ENCODE measurements around the gene CCDC57.
A peak's percentile ranks its signal among the peaks of the same experiment; 100 is the strongest.

CCDC57 gene

DNA sequence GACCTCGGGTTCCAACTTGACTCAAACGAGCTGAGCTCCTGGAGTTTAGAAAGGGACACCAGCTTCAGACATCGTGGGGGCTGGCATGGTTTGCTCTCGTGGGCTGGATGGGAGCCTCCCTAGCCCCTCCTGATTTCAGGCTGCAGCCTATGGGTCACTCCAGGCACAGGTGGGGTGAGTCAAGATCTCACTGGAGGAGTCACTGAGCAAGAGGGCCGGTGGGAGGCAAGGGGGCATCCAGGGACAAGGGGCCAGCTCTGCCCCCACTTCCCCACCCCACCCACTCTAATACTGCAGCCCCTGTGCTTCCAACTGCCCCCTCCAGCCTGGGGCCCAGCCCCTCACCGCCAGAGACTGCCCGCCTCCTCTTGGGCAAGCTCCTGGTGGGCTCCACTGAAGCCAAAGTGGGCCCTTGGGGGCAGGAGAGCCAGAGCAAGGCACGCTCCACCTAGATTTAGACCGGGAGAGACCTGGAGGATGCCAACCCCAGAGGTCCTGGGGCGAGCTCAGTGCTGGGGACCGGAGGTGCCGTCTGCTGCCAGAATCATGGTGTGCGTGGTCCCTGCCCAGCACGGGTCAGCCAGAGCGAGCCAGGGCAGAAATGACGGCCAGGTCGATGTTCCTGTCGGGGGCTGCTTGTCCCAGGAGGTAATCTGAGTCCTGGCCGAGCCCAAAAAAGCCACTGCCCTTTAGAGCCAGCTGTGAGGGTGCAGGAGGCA lies 22.6 kb upstream of the CCDC57 start:
- no peak for DNase-seq

DNA sequence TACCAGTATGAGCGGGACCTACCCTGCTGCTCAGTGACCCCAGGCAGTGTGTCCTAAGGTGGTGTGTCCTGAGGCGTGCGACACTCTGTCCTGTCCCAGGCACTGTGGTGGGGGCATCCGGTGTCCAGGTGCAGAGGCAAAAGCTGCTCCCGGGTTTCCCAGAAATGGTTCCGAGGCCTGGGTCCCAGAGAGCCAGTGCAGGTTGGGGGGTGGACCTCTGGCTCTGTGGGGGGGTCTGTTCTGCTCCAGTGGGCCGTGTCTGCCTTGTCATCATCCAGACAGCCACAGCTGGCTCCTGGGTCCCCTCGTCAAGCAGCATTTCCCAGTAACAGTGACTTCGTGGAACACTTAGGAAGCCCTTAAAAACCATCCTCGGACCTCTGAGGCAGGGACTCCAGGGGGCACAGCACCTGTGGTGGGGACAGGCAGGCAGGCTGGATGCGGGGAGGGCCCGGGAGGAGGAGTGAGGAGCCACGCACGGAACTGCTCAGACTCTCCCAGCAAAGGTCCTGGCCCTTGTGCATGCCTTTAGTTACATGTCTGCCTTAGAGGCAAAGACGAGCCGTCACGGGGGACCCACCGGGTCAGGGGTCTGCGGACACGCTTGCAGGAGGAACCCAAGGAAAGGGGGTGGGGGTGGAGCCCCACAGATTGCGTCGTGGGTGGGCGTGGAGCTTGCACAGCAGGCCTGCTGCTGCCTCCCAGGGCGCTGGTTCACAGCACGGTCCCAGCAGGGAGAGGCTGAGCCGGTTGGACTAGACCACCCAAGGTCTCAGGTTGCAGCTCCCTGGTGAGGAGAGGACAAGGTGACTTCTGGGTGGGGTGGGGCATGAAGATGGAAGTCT lies 21.8 kb upstream of the CCDC57 start:
- DNase-seq, result no peak

DNA sequence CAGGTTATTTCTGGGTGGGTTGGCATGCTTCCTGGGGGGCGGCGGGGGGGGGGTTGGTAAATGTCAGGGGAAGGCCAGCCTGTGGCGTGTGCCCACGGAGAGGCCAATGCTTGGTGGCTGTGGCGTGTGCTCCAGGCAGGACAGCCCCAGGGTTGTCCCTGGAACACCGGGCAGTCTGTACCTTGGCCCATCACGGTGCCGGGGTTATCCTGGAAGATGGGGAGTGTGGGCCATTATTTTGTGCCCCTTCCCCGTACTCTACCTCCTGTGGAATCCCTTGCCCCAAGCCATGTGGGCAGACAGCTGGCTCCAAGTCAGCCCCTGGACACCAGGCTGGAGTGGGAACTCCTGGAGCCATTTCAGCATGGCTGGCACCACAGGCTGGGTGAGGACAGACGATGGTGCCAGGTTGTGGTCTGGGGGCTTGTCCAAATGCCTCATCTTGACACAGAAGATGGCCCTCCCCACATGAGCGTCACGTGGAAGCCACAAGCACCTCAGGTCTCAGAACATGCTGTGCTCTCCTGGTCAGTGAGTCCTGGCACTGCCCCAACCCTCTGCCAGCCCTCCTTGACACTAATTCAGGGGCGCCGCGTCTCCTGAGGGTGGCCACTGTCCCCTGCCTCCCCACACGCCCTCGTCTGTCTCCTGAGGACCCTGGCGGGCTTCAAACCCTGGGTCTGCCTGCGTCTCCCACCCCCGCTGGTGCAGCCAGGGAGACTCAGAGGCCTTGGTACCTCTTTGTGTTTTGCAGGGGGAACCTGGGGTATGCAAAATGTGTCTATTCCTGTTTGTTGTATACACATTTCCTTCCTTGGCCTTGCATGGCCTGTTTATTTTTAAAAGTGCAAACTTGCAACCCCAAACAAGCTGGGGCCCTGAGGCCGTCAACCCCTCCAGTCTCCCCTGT lies 20.5 kb upstream of the CCDC57 start:
- DNase-seq, result no peak

GRCh38 chr17:82232322-82232820 lies 19.7 kb upstream of the CCDC57 start:
- DNase-seq, result no peak

GRCh38 chr17:82231562-82232321 lies 19.1 kb upstream of the CCDC57 start:
- DNase-seq, result no peak

GRCh38 chr17:82231312-82231561 lies 18.6 kb upstream of the CCDC57 start:
- peak; percentile 77 for DNase-seq

GRCh38 chr17:82230609-82231311 lies 18.1 kb upstream of the CCDC57 start:
- peak; percentile 89 for DNase-seq

DNA sequence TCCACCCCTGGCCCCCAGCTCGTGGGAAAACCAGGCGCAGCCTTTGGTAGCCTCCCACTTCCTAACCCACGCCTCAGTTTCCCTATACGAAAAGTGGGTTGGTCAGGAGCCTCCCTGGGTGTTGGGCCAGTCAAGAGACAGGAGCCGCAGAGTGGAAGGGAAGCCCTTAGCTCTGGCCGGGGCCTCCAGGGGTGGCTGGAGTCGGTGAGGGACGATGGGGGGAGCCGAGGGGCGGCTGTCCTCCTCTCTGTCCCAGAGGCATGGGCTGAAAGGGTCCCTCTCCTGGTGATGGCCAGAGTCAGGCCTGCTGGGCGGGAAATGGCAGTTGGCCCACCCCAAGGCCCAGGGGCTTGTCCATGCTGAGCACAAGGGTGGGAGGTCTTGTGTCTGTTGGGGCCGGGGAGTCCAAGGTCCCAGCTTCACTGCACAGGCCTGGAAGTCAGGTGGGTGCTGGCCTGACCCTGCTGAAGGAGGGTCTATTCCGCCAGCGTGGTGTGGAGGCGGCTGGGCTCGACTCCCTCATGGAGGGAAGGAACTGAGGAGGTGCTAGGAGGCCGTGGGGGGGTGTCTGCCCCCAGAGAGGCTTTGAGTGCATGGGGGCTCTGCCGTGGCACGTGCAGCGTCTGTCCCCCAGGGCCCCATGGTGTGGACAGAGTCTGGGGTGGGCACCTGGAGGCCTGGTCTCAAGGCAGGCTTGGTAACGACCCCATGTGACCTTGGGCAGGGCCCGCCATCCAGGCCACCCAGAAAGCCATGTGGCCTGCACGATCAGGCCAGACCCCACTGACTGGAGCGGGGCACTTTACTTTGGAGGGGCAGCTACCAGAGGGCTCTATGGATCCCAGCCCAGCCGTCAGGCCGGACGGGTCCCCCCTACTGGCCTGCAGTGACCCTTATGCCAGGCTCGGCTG lies 17.3 kb upstream of the CCDC57 start:
- DNase-seq, result no peak

DNA sequence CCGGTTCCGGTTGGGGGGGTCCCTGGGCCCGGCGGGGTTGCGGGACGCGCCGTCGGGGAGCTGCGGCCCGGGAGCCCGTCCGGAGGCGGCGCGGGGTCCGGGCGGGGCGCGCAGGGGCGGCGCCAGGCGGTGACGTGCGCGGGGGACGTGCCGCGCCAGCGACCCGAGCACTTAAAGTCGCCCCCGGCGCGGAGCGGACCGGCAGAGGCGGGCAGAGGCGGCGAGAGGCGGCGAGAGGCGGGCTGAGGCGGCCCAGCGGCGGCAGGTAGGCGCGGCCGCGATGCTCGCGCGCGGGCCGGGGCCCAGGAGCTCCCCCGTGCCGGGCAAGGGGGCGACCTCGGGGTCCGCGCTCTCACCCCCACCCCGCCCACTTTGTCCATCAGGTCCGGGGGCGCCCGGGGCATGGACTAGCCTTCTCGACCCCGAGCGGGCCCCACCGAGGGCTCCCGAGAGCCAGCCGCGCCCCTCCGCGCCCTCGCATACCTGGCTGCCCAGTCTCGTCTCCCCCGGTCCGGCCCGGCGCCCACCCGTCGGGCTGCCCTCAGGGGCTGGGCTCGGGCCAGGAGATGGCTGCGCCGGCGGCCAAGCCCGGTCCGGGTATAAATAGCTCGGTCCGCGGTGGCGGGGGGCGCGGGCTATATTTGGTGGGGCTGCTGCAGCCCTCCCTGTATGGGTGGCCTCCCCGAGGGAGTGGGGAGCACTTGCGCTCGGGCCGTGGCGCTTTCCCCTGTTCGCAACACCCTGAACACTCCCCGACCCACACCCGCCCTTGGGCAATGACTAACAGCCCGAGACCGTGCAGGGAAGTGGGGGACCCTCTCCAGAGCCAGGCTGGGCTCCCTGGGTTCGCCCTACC lies 16.4 kb upstream of the CCDC57 start, which contains the start of gene SLC16A3:
TSS of gene SLC16A3 (plus strand) at position 201 of the 856 bp plus-strand sequence. CDS start 6,967 bp downstream, outside the sequence.
- no peak for DNase-seq

DNA sequence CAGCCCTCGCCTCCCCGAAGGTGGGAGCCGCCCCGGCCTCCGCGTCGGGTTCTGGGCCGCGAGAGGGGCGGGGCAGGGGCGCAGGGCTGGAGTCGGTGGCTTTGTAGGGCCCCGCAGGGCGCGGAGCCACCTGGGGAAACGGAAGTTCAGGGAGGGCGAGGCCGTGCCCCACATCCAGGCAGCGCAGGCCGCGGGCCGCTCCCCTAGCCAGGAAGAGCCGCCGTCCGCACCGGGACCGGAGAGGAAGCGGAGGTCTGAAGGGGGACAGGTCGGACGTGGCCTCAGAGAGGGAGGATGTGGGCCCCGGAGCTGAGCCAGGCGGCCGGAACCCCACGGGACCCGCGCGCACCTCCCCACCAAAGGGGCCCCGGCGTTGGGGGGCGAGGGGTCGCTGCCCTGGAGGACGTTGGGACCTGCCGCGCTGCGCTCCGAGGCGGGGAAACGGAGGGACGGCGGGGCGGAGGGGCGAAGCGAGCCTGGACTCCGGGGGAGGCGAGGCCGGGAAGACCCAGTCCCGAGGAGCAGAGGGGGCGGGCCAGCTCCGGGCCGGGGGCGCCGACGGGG lies 15.7 kb upstream of the CCDC57 start:
- no peak for DNase-seq

DNA sequence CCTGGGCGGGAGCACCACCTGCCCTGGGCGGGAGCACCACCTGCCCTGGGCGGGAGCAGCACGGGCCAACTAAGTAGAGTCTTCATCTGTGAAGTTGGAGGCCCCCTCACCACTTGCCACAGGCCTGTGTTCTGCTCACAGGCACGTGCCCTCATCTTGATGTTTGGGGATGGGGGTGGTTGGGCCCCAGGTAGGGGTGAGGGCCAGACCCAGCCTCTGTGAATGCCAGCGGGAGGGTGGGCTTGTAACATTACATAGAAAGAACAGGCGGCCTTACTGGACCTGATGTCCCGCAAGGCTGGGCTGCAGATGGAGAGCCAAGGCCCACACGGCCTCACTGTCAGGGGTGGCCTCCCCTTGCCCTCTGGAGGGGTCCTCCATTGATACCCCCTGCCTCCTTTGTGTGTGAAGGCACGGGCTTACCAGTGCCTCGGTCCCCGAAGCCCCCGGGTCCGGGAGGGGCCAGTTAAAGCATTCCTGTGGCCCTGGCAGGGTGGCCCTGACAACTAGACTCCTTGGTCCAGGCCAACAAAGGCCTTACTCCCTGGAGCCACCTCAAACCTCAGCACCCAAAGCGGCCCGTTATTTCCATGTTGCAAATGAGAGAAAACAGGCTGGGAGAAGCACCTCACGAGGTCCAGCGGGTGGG lies 15.1 kb upstream of the CCDC57 start:
- DNase-seq, result no peak

DNA sequence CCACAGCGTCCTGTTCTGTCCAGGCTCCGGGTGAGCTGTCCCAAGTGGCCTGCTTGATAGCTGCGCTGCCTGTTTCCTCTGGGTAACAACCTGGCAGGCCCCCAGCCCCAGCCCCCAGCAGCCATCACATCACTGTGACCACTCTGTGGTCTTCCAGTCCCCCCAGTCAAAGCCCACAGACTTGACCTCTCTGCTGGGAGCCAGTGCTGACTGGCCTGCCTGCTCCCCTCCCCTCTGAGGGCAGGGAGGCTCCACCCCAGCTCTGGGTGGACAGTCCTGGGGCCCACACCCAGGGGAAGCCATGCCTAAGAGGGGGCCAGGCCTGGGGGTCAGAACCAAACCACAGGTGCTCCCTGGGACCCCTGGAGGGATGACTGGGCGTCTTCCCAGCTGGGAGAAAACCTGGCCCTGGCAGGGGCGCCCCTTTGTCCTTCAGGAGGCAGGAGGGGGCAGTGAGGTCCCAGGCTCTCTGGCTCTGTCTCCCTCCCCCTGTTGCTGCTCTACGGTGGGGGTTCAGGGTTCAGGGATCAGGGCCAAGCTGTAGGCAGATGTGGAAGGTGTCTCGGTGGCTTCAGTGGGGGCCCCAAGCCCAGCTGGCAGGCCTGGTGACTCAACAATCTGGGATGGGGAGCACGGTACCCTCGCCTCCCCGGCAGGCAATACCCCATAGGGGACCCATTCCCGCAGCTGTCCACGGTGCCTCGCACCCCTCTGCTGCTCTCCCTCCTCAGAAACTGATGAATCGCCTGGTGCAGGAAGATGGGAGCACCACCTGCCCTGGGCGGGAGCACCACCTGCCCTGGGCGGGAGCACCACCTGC lies 14.4 kb upstream of the CCDC57 start:
- DNase-seq, result no peak

- no peak for DNase-seq
Measured at GRCh38 chr17:82226146-82226808, 13.6 kb upstream of the CCDC57 start.

- no peak for DNase-seq
Measured at GRCh38 chr17:82225368-82226029, 12.9 kb upstream of the CCDC57 start.

DNA sequence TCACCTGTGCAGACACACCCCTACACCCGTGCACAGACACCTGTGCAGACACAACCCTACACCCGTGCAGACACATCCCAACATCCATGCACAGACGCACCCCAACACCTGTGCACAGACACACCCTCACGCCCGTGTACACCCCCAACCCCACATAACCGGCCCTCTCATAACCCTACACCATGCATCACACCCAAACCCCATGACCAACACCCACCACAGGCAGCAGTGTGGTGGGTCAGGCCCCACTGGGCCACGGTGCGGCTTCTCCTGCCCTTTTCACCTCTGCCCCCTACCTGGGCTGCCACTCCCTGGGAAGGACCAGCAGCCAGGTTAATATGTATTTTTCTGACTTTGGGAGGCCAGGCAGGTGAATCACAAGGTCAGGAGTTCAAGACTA lies 12.0 kb upstream of the CCDC57 start:
- DNase-seq, result no peak

GRCh38 chr17:82223517-82223916 lies 10.9 kb upstream of the CCDC57 start:
- DNase-seq, result no peak

DNA sequence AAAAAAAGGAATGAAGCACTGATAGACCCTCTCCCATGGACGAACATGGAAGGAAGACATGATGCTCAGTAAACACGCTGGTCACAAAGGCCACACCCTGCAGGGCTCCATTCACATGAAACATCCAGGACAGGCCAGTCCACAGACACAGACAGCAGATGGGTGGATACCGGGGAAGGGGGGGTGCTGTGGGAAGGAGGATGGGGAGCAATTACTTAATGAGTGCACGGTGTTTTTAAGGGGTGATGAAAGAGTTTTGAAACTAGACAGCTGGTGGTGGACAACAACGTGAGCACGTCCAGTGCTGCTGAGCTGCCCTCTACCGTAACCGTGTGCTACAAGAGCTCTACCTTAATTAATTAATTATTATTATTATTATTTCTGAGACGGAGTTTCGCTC lies 10.2 kb upstream of the CCDC57 start:
- DNase-seq, result no peak
